Right lobe of liver (tissue), 6 donors: ENCODE results near the gene URGCP. TPM values are rescaled to one million over a fixed set of nuclear protein-coding genes. Genes with fewer than 3 reads are reported as not detected.
A peak's percentile ranks its signal among the peaks of the same experiment; 100 is the strongest.

ENCODE experiments used
- ATAC-seq, 4 donors: fragments of 200-7000 bp; cut with Tn5 transposase; one replicate each; pipeline ENCODE4 v1.9.1; 2020; ENCODE audit warnings: mild to moderate bottlenecking in 4 of 4, moderate library complexity in 4 of 4
- DNase-seq, 3 donors: peaks; one replicate each; pipeline ENCODE4 v3.0.0-alpha.2; 2020
- H3K27ac ChIP-seq, 3 donors: fragments of 200-600 bp; one replicate each; pipeline ENCODE4 v1.8.0; 2022
- H3K27me3 ChIP-seq, 2 donors: fragments of 200-600 bp; one replicate each; pipeline ENCODE4 v1.8.0; 2022
- H3K36me3 ChIP-seq, 4 donors: fragments of 200-600 bp; sonication (generic) in 1 of 4; one replicate each; pipeline versions ENCODE4 v1.5.1 to v1.8.0; 2017 to 2022; ENCODE audit warnings: control low read depth in 1 of 4
- H3K4me1 ChIP-seq, 4 donors: fragments of 200-600 bp; sonication (generic) in 1 of 4; one replicate each; pipeline versions ENCODE4 v1.5.1 to v1.8.0; 2017 to 2022; ENCODE audit warnings: control low read depth in 1 of 4
- H3K4me3 ChIP-seq, 3 donors: fragments of 200-600 bp; one replicate each; pipeline ENCODE4 v1.8.0; 2022
- H3K9me3 ChIP-seq, 4 donors: fragments of 200-600 bp; sonication (generic) in 1 of 4; one replicate each; pipeline versions ENCODE4 v1.5.1 to v1.8.0; 2017 to 2022; ENCODE audit warnings: control low read depth in 1 of 4
- POLR2A ChIP-seq: fragments of 450-650 bp; IDR thresholded peaks from one replicate; pipeline ENCODE4 v1.6.1; 2017; ENCODE audit warnings: antibody characterized with exemption, mild to moderate bottlenecking
- WGBS: methylation state at CpG from one replicate; pipeline ENCODE4 v1.1.6; 2018; ENCODE audit warnings: low coverage, low lambda C conversion rate; ENCODE audit not compliant: insufficient coverage; ENCODE audit errors: missing lambda C conversion rate; 5-methylcytosine and 5-hydroxymethylcytosine counted together
- intact Hi-C, 2 donors: fragments of 100-400 bp; cut with DNase I; formaldehyde crosslinking; loops; one replicate each; pipeline versions ENCODE4 v1.11.2 to v1.14.1; 2022
- total RNA-seq, 6 experiments: library from RNA; depleted of rRNA in 2 of 6; stranded (reverse); fragments of >200 nt in 2 of 6; fragmentation: NEBNext Ultra II Directional in 3 of 6; extraction: Animal tissue kit (Norgen Biotek cat#: 25700) in 3 of 6; gene quantifications; one replicate each; pipeline versions ENCODE4 v1.1.0 to v1.2.4, GENCODE V29; 2016 to 2023
- TF ChIP-seq, protein P1 (sequence below), 4 donors: fragments of 200-600 bp in 3 of 4; fragments of 450-650 bp in 1 of 4; IDR thresholded peaks; one replicate each; pipeline versions ENCODE4 v1.5.1 to v1.8.0; 2016 to 2022; ENCODE audit warnings: antibody characterized with exemption in 4 of 4, mild to moderate bottlenecking in 2 of 4
- donor health status: DM: no; HTN: yes; CAD: no.
- donor health status: DM: no; HTN: no; CAD: no.
- donor health status: DM: no; HTN: no; CAD: no.
- donor health status: DM: no; HTN: yes; CAD: no.
- donor health status: DM: no; HTN: yes; CAD: no.

URGCP gene
- total RNA-seq, 6 experiments from 2014 or later = 13.7 to 32.2 (median 25.2) TPM

DNA sequence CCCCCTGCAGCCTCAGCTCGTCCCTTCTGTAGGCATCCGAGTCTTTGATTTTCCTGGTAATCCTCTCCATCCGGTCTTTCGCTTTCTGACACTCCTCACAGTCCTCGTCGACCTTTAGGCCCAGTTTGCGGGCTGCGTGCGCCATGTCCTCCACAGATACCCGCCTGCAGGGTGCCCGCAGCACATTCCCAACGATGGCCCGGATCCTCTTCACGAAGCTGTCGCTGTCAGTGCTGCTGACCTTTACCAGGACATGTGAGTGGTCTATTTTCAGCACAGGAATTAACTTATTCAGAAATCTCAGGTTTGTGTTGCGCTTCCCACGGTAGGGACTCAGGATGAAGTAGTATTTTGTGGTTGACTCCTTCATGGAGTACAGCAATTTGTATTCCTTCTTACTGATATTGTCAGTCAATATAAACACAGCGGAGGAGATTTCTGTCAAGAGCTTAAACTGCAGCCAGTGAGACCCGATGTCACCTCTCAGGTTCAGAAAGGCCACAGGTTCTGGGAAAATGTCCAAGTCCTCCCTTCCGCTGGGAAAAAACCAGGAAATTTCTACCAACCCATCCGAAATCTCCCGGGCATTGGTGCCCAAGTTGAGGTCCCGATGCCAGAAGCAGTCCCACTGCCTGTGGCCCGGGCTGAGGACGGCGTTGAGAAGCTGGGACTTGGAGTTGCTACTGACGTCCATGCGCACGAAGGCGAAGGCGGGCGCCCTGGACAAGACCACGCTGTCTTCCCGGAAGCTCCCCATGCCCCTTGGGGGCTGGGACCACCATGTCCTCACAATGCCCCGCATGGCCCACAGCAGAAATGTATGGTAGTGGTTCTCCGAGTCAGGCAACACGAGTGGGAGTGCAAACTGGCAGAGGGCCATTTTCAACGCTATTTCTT lies 28.2 kb downstream of the URGCP start:
- intact Hi-C loops = no loop called here
- H3K4me1 ChIP-seq = peaks cover 0 to 20% (median 2%) of the 10 kb centered on the region in 4 donors
- no peaks in the 10 kb centered on the region for H3K9me3 ChIP-seq
- DNase-seq (peak; percentile 42 to 73 (median 55)), ATAC-seq (peak; percentile 49 to 77 (median 64))
- 73% methylated on average over 21 of the region's 38 CpGs for WGBS
- H3K36me3 ChIP-seq = peaks cover 12 to 45% (median 32%) of the 10 kb centered on the region in 4 donors
- no peak overlapping the region for H3K27ac ChIP-seq
- TF ChIP-seq POLR2A = no peak
- TF ChIP-seq, protein P1, sequence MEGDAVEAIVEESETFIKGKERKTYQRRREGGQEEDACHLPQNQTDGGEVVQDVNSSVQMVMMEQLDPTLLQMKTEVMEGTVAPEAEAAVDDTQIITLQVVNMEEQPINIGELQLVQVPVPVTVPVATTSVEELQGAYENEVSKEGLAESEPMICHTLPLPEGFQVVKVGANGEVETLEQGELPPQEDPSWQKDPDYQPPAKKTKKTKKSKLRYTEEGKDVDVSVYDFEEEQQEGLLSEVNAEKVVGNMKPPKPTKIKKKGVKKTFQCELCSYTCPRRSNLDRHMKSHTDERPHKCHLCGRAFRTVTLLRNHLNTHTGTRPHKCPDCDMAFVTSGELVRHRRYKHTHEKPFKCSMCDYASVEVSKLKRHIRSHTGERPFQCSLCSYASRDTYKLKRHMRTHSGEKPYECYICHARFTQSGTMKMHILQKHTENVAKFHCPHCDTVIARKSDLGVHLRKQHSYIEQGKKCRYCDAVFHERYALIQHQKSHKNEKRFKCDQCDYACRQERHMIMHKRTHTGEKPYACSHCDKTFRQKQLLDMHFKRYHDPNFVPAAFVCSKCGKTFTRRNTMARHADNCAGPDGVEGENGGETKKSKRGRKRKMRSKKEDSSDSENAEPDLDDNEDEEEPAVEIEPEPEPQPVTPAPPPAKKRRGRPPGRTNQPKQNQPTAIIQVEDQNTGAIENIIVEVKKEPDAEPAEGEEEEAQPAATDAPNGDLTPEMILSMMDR (IDR thresholded peaks at IDR 0.05) = no peak
- no peaks in the 10 kb centered on the region for H3K27me3 ChIP-seq
- H3K4me3 ChIP-seq = no peak overlapping the region

DNA sequence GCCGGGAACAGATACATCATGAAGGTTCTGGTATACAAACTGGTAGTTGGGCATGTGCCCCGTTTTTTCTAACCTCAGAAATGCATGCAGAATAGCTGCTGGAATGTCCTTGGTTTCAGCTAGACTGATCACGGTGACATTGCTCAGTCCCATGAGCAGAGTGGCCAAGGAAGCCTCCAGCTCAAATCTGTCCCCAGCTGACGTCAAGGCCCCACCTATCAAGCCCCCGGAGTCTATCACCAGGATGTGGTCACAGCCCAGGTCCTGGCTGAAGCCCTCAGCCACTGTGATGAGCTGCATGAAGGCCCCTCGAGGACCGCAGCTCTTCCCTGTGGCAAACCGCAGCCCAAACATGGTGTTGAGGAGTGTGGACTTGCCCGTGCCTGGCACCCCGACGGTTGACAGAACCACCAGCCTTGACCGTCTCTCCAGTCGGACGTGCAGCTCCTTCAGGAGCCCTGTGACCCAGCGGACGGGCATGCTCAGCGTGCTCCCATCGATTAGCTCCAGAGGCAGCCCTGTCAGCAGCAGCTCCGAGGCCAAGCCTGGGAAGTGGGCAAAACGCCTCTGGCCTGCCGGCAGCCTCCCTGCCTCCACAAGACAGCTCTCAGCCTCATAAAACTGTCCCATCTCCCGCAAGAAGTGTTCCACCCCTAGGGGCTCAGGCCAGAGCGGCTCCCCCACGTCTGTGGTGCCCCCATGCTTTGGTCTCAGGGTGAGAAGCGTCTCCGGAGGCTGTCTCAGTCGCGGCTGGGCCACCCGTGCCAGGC lies 29.2 kb downstream of the URGCP start:
- no peak for ATAC-seq
- H3K4me1 ChIP-seq = peaks cover 0 to 17% (median 2%) of the 10 kb centered on the region in 4 donors
- peaks cover 12 to 45% (median 32%) of the 10 kb centered on the region in 4 donors for H3K36me3 ChIP-seq
- H3K4me3 ChIP-seq = no peak overlapping the region
- no CpG with 5 or more reads among the region's 29 CpGs for WGBS
- DNase-seq = no peak
- no peaks in the 10 kb centered on the region for H3K27me3 ChIP-seq
- intact Hi-C loops = no loop called here
- TF ChIP-seq, protein P1 (IDR thresholded peaks at IDR 0.05) = no peak
- no peak for TF ChIP-seq POLR2A
- no peak overlapping the region for H3K27ac ChIP-seq
- H3K9me3 ChIP-seq = no peaks in the 10 kb centered on the region

DNA sequence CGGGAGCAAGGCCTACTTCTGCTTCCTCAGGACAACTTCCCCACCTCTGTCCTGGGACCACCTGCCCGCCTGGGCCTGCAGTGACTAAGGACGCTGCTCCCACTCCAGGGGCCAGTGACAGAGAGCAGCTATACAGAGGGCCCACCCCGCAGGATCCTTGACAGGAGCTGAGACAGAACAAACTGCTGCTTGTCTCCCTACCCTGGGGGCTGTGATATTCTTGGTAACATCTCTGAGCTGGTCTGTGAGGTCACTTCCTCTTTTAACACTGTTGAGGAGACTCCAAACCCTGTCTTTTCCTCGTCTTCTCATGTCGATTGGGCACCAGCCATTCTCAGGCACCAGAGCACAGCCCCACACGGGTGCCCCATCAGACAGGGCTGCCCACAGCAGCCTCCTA lies 30.2 kb downstream of the URGCP start:
- DNase-seq = no peak
- intact Hi-C loops = no loop called here
- Histone ChIP-seq H3K4me1 (peaks cover 0 to 13% (median 0%) of the 10 kb centered on the region in 4 donors), H3K4me3 (no peak overlapping the region), H3K36me3 (peaks cover 12 to 45% (median 32%) of the 10 kb centered on the region in 4 donors), H3K9me3 (no peaks in the 10 kb centered on the region), H3K27me3 (no peaks in the 10 kb centered on the region), H3K27ac (no peak overlapping the region)
- no peak for TF ChIP-seq POLR2A
- TF ChIP-seq, protein P1 (IDR thresholded peaks at IDR 0.05) = no peak
- 47% methylated on average over 2 of the region's 7 CpGs for WGBS
- no peak for ATAC-seq

GRCh38 chr7:43873300-43873699 lies 33.1 kb downstream of the URGCP start:
- Histone ChIP-seq H3K27ac (no peak overlapping the region), H3K36me3 (peaks cover 7 to 24% (median 20%) of the 10 kb centered on the region in 4 donors), H3K9me3 (no peaks in the 10 kb centered on the region), H3K27me3 (no peaks in the 10 kb centered on the region), H3K4me3 (no peak overlapping the region), H3K4me1 (peaks cover 0 to 13% (median 2%) of the 10 kb centered on the region in 4 donors)
- TF ChIP-seq, protein P1 (IDR thresholded peaks at IDR 0.05) = no peak
- no peak for TF ChIP-seq POLR2A
- no peak for DNase-seq
- 89% methylated on average over 4 of the region's 5 CpGs for WGBS
- ATAC-seq = no peak
- intact Hi-C loops = no loop called here
